OCI-LY7 (cell line): ENCODE measurements around the gene POC5. TPM values are rescaled to one million over a fixed set of nuclear protein-coding genes. Genes with fewer than 3 reads are reported as not detected.

Source experiments
- BruUV-seq: library from RNA; stranded (reverse); fragments of 400-500 nt; replicated peaks from 2 replicates; lab custom pipeline; 2021; lab: Mats Ljungman, UMichigan
- CTCF ChIA-PET: fragments of 300-600 bp; sonication (Branson Sonifier 250); formaldehyde crosslinking; loops from one replicate; lab custom pipeline; 2022; ENCODE audit warnings: antibody characterized with exemption; ENCODE audit not compliant: unreplicated experiment; lab: Charles Lee
- POLR2A ChIA-PET: fragments of 300-600 bp; sonication (Branson Sonifier 250); formaldehyde crosslinking; loops from one replicate; lab custom pipeline; 2022; ENCODE audit warnings: antibody characterized with exemption; lab: Charles Lee
- DNase-seq: peaks from one replicate; pipeline ENCODE4 v3.0.0-alpha.2; 2015; ENCODE audit warnings: low spot score
- H2AFZ ChIP-seq: fragments of 200-600 bp; sonication (generic), shearing (Covaris generic); 2 replicates; pipeline ENCODE4 v1.6.1; 2014; ENCODE audit warnings: mild to moderate bottlenecking, antibody characterized with exemption, low read length, moderate library complexity
- H3K27ac ChIP-seq: fragments of 200-600 bp; sonication (generic); 2 replicates; pipeline ENCODE4 v1.5.1; 2014; ENCODE audit warnings: mixed run types, low read depth, mild to moderate bottlenecking, moderate library complexity, low read length, inconsistent platforms; ENCODE audit not compliant: poor library complexity, severe bottlenecking
- H3K36me3 ChIP-seq: fragments of 200-600 bp; sonication (generic); 2 replicates; pipeline ENCODE4 v1.6.1; 2014; ENCODE audit warnings: mild to moderate bottlenecking, antibody characterized with exemption, low read length, moderate library complexity, mixed read lengths; ENCODE audit not compliant: insufficient read depth
- H3K4me1 ChIP-seq: fragments of 200-600 bp; sonication (generic); 2 replicates; pipeline ENCODE4 v1.5.1; 2014; ENCODE audit warnings: mild to moderate bottlenecking, low read length; ENCODE audit not compliant: insufficient read depth, poor library complexity, severe bottlenecking
- H3K4me2 ChIP-seq: fragments of 200-600 bp; sonication (generic); 2 replicates; pipeline ENCODE4 v1.6.1; 2014; ENCODE audit warnings: mild to moderate bottlenecking, low read length
- H3K4me3 ChIP-seq: fragments of 200-600 bp; sonication (generic); 2 replicates; pipeline ENCODE4 v1.5.1; 2014; ENCODE audit warnings: mild to moderate bottlenecking, low read depth, low read length; ENCODE audit not compliant: poor library complexity, severe bottlenecking
- H3K79me2 ChIP-seq: fragments of 200-600 bp; sonication (generic); 2 replicates; pipeline ENCODE4 v1.6.1; 2016; ENCODE audit warnings: low read depth, mild to moderate bottlenecking, low read length, moderate library complexity, mixed read lengths; ENCODE audit not compliant: insufficient read depth
- H3K9me2 ChIP-seq: fragments of 200-600 bp; sonication (generic); 2 replicates; pipeline ENCODE4 v1.6.1; 2016; ENCODE audit warnings: mild to moderate bottlenecking, low read length, mixed read lengths; ENCODE audit not compliant: insufficient read depth
- H3K9me3 ChIP-seq: fragments of 200-600 bp; sonication (generic); 2 replicates; pipeline ENCODE4 v1.6.1; 2014; ENCODE audit warnings: mild to moderate bottlenecking, mixed run types, low read length, mixed read lengths
- H4K20me1 ChIP-seq: fragments of 200-600 bp; sonication (generic); 2 replicates; pipeline ENCODE4 v1.6.1; 2014; ENCODE audit warnings: mild to moderate bottlenecking, antibody characterized with exemption, low read length, moderate library complexity, mixed read lengths; ENCODE audit not compliant: insufficient read depth
- CTCF ChIP-seq: fragments of 200-600 bp; sonication (generic); conservative IDR thresholded peaks from 2 replicates; pipeline ENCODE4 v1.5.1; 2014; ENCODE audit warnings: mild to moderate bottlenecking, antibody characterized with exemption, low read length, moderate library complexity, mixed read lengths
- EZH2phosphoT487 ChIP-seq: fragments of 200-600 bp; sonication (generic); IDR thresholded peaks from 2 replicates; pipeline ENCODE4 v1.6.1; 2018; ENCODE audit warnings: low read depth, borderline replicate concordance, mild to moderate bottlenecking, mixed run types, antibody characterized with exemption, low read length, moderate library complexity, mixed read lengths
- intact Hi-C: fragments of 100-400 bp; cut with micrococcal nuclease; formaldehyde crosslinking; loops from one replicate; pipeline ENCODE4 v1.10.0; 2022; ENCODE audit not compliant: unreplicated experiment
- total RNA-seq, 2 experiments: library from RNA; depleted of rRNA in 1 of 2; stranded (reverse); fragments of >200 nt in 1 of 2; shearing (Covaris generic) in 1 of 2; gene quantifications; 2 replicates each; pipeline ENCODE4 v1.2.3, GENCODE V29; 2014 to 2022

POC5 gene
- total RNA-seq, 2 experiments from 2014 or later = 20.5 to 29.4 TPM

- H3K9me3 ChIP-seq = no peaks in the 10 kb centered on the region
- no peak overlapping the region for H3K27ac ChIP-seq
- DNase-seq = no peak
- no peaks in the 10 kb centered on the region for H3K79me2 ChIP-seq
- ChIA-PET CTCF (no interaction called here), POLR2A (no interaction called here)
- no peaks in the 10 kb centered on the region for H3K36me3 ChIP-seq
- no peaks in the 10 kb centered on the region for H4K20me1 ChIP-seq
- intact Hi-C loops = no loop called here
- no peaks in the 10 kb centered on the region for H3K9me2 ChIP-seq
- TF ChIP-seq EZH2phosphoT487 (no peak), CTCF (no peak)
- no peak overlapping the region for H3K4me2 ChIP-seq
- no peak overlapping the region for H3K4me3 ChIP-seq
- BruUV-seq = no TSS peak
- no peaks in the 10 kb centered on the region for H3K4me1 ChIP-seq
- no peak overlapping the region for H2AFZ ChIP-seq
Observed at GRCh38 chr5:75651575-75652238, 65.5 kb downstream of the POC5 start.

GRCh38 chr5:75648712-75649111 lies 68.5 kb downstream of the POC5 start:
- H2AFZ ChIP-seq = no peak overlapping the region
- H3K9me2 ChIP-seq = no peaks in the 10 kb centered on the region
- DNase-seq = no peak
- H3K9me3 ChIP-seq = no peaks in the 10 kb centered on the region
- H3K27ac ChIP-seq = no peak overlapping the region
- intact Hi-C loops = no loop called here
- H3K4me2 ChIP-seq = no peak overlapping the region
- H3K36me3 ChIP-seq = no peaks in the 10 kb centered on the region
- no peaks in the 10 kb centered on the region for H3K4me1 ChIP-seq
- ChIA-PET CTCF (no interaction called here), POLR2A (no interaction called here)
- no peaks in the 10 kb centered on the region for H4K20me1 ChIP-seq
- no peaks in the 10 kb centered on the region for H3K79me2 ChIP-seq
- H3K4me3 ChIP-seq = no peak overlapping the region
- TF ChIP-seq CTCF (no peak), EZH2phosphoT487 (no peak)
- no TSS peak for BruUV-seq

GRCh38 chr5:75640826-75641225 lies 76.4 kb downstream of the POC5 start:
- no peak overlapping the region for H3K4me2 ChIP-seq

More at GRCh38 chr5:75640826-75641225, 76.4 kb downstream of the POC5 start:
- Histone ChIP-seq H3K4me1 (no peaks in the 10 kb centered on the region), H3K79me2 (no peaks in the 10 kb centered on the region), H3K36me3 (no peaks in the 10 kb centered on the region), H2AFZ (no peak overlapping the region), H3K27ac (no peak overlapping the region), H3K4me3 (no peak overlapping the region), H4K20me1 (no peaks in the 10 kb centered on the region), H3K9me3 (no peaks in the 10 kb centered on the region), H3K9me2 (no peaks in the 10 kb centered on the region)
- TF ChIP-seq EZH2phosphoT487 (no peak), CTCF (no peak)
- no TSS peak for BruUV-seq
- CTCF ChIA-PET = no interaction called here
- POLR2A ChIA-PET = no interaction called here
- DNase-seq = no peak
- intact Hi-C loops = no loop called here
